HG03025 (cell line): ENCODE results near the gene MUC12.

Source experiments
- ATAC-seq: cut with Tn5 transposase; IDR thresholded peaks from one replicate; pipeline ENCODE4 v1.9.1; 2021; ENCODE audit warnings: mild to moderate bottlenecking, moderate library complexity; ENCODE audit not compliant: unreplicated experiment, low FRiP score

The MUC12 gene

DNA sequence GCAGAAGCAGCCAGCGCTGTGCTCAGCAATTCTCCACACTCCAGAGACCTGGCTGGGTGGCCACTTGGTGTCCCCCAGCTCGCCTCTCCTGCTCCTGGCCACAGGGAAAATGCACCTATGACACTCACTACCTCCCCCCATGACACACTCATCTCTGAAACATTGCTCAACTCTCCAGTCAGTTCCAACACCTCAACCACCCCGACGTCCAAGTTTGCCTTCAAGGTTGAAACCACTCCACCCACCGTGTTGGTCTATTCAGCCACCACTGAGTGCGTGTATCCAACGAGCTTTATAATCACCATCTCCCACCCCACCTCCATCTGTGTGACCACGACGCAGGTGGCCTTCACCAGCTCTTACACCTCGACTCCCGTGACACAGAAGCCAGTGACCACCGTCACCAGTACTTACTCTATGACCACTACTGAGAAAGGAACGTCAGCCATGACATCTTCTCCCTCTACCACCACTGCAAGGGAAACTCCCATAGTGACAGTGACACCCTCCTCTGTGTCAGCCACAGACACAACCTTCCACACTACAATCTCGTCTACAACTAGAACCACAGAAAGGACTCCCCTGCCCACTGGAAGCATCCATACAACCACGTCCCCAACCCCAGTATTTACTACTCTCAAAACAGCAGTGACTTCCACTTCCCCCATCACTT is 17.3 kb upstream of the MUC12 start:
- ATAC-seq = no peak

DNA sequence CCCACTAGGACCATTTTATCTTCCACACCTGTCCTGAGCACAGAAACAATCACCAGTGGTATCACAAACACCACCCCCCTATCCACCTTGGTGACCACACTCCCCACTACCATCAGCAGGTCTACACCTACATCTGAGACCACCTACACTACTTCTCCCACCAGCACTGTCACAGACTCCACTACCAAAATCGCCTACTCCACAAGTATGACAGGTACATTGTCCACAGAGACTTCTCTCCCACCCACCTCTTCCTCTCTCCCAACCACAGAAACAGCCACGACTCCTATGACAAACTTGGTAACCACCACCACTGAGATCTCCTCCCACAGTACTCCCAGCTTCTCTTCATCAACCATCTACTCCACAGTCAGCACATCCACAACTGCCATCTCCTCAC is 16.7 kb upstream of the MUC12 start:
- no peak for ATAC-seq

DNA sequence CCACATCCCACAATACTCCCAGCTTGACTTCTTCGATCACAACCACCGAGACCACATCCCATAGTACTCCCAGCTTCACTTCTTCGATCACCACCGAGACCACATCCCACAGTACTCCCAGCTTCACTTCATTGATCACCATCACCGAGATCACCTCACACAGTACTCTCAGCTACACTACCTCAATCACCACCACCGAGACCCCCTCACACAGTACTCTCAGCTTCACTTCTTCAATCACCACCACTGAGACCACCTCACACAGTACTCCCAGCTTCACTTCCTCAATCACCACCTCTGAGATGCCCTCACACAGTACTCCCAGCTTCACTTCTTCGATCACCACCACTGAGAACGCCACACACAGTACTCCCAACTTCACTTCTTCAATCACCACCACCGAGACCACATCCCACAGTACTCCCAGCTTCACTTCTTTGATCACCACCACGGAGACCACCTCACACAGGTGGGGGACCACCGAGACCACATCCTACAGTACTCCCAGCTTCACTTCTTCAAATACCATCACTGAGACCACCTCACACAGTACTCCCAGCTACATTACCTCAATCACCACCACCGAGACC is 11.4 kb upstream of the MUC12 start:
- ATAC-seq = no peak

GRCh38 chr7:100959894-100960293 is 9.5 kb upstream of the MUC12 start:
- ATAC-seq = no peak

GRCh38 chr7:100962537-100962936 is 6.8 kb upstream of the MUC12 start:
- no peak for ATAC-seq

DNA sequence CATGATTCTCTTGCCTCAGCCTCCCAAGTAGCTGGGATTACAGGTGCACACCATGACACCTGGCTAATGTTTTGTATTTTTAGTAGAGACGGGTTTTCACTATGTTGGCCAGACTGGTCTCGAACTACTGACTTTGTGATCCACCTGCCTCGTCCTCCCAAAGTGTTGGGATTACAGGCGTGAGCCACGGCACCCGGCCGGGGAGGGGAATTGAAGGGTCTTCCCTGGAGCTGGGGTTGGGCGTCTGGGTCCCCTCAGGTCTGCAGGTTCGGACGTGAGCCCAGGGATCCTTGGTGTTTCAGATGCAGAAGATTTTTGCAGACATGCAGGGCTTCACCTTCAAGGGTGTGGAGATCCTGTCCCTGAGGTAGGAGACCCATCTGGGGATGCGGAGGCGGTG is 6.0 kb upstream of the MUC12 start:
- no peak for ATAC-seq

- ATAC-seq = no peak
Measured at GRCh38 chr7:100963874-100964273, 5.5 kb upstream of the MUC12 start.

DNA sequence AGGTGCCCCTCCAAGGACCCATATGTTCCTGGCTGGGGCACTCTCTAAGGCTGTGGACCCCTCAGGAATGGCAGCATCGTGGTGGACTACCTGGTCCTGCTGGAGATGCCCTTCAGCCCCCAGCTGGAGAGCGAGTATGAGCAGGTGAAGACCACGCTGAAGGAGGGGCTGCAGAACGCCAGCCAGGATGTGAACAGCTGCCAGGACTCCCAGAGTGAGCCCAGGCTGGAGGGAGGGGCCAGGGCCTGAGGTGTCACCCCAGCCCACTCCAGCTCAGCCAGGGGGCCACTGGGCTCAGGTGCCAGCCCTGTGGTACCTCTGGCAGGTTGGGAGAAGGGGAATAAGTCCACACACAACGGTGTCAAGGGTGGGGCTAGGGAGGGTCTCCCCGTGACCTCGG is 4.7 kb upstream of the MUC12 start:
- ATAC-seq = no peak

DNA sequence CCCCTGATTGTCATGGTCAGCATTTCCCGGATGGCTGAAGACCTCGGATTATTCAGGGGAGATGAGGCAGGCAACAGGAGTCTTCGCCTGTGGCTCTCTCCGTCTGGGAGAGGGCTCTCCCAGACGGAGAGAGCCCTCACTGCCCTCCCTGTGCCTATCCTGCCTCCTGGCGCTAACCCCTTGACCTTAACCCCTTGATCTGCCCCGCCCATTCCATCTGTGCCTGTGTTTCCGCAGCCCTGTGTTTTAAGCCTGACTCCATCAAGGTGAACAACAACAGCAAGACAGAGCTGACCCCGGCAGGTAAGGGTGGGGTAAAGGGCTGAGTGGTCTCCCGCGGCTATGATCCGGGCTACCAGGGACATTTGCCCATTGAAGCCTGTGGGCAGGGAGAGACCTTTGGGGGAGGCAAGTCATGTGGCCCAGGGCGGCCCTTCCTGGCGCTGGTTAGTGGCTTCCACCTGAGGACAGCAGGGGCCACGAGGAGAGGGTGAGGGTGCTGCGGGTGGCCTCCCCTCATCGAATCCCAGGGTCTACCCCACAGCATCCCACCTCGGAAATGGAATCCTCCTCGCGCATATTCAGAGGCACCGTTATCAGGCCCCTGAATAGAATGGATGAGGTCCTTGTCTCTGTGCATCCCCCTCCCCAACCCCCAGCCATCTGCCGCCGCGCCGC is 4.2 kb upstream of the MUC12 start:
- ATAC-seq = no peak

DNA sequence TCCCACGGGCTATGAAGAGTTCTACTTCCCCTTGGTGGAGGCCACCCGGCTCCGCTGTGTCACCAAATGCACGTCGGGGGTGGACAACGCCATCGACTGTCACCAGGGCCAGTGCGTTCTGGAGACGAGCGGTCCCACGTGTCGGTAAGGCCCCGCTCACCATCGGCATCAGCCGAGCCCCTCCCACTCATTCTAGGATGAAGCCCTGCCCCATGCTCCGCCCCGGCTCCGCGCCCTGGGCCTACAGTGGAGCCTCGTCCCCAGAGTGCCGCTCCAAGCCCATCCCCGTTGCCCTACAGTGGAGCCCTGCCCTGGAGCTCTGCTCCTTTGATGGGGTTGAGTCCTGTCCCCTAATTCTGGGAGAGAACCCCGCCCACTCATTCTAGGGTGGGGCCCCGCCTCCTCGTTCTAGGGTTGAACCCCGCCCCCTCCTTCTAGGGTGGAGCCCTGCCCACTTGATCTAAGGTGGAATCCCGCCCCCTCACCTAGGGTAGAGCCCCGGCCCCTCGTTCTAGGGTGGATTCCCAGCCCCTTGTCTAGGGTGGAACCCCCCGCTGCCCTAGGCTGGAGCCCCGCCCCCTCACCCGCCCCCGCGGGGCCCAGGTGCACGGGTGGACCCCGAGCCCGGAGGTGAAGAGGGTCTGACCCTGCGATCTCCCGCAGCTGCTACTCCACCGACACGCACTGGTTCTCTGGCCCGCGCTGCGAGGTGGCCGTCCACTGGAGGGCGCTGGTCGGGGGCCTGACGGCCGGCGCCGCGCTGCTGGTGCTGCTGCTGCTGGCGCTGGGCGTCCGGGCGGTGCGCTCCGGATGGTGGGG is 3.4 kb upstream of the MUC12 start:
- no peak for ATAC-seq

- ATAC-seq = no peak
Measured at GRCh38 chr7:100966542-100967291, 2.6 kb upstream of the MUC12 start.

DNA sequence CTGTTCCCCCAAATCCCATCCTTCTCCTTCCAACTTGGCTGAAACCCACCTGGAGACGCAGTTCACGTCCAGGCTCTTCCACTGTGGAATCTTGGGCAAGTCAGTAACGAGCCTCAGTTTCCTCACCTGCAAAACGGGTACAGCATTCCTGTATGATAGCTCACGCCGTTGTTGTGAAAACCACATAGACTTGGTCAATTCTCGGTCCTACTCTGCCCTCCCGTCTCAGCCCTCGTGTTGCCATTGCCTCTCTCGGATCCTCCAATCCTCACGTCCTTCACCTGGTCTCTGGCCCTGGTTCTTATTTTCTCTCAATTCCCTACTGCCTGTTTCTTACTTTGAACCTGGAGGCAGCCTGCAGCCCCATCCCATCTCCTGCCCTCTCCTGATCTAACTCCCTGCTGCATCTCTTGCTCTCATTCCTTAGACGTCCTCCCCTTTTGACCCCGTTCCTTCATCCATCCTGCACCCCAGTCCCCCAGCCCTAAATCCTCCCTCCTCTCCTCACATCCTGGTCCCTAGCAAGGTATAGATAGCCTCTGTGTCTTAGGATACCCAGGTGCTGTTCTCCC is 2.0 kb upstream of the MUC12 start:
- no peak for ATAC-seq

DNA sequence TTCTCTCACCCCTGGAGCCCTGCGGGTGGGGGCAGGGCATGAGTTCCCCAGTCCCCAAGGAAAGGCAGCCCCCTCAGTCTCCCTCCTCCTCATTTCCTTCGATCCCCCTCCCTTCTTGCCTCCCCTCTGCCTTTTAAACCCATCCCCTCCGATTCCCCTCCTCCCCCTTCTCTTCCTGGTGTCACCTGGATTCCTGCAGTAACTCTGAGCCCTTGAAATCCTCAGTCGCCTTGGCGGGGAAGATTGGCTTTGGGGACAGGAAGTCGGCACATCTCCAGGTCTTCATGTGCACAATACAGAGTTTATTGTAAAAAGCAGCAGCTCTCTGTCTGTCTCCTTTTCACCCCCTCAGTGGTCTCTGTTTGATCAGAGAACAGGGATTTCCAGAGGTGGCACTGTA is 1.3 kb upstream of the MUC12 start:
- no peak for ATAC-seq

GRCh38 chr7:100968650-100969049 is 715 bp upstream of the MUC12 start:
- ATAC-seq = no peak

DNA sequence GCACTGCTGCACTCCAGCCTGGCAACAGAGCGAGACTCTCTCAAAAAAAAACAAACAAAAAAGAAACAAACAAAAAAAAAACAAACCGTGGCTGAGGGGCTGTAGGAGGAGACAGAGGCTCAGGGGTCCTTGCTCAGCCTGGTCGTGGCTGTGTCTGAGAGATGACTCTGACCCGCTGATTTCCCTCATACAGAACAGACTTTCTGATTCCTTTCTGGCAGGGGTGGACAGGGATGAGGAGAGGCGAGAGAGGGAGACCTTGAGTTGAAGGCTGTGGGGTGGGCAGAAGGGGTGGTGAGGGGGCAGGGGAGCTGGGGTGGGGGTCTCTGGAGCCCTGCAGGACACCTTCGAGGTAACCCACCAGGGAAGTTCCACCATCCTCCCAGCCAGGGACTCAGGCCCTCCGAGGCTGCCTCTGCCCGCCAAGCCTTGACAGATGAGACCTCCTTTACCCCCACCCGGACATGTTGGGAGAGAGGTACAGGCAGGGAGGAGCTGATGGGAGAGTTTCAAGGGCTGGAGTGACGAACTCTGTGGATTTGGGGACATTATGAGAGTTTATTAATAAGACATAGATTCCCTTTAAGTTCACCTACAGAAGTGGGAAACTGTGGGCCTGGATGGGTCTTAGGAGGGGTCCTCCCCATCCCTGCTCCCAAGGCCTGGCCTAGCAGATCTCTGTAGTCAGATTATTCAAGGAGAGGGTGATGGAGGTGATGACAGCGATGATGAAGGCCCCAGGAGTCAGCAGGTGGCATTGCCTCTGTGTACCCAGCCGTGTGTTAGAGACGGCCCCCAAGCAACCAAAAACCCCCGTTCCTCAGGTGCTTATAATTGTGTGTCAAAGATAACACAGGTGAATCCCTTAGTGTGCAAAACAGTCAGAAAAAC is 2.0 kb downstream of the MUC12 start:
- ATAC-seq = no peak

DNA sequence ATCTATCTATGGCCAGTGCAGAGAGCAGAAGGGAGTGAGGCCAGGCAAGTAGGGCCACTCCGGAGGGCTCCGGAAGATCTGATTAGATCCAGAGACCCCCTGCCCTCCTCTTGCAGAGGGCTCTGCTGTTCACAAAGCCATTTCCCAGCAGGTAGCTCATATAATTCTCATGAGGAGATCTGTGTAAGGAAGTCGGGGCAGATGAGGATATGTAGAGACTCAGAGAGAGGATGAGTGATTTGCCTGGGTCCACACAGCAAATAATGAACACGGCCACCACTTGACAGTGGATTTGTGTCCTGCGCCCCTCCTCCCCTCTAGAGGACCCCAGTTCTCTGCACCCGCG is 2.6 kb downstream of the MUC12 start:
- ATAC-seq = no peak

DNA sequence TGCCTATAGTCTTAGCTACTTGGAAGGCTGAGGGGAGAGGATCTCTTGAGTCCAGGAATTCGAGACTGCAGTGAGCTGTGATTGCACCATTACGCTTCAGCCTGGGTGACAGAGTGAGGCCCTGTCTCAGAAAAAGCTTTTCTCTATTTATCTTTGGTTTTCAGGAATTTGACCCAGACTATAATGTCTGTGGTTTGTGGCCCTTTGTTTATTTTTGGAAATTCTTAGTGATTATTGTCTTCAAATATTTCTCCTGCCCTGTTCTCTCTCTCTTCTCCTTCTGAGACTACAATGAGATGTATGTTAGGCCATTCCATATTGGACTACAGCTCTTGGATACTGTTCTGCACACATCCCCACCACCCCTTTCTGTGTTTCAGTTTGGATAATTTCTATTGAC is 4.7 kb downstream of the MUC12 start:
- ATAC-seq = no peak

DNA sequence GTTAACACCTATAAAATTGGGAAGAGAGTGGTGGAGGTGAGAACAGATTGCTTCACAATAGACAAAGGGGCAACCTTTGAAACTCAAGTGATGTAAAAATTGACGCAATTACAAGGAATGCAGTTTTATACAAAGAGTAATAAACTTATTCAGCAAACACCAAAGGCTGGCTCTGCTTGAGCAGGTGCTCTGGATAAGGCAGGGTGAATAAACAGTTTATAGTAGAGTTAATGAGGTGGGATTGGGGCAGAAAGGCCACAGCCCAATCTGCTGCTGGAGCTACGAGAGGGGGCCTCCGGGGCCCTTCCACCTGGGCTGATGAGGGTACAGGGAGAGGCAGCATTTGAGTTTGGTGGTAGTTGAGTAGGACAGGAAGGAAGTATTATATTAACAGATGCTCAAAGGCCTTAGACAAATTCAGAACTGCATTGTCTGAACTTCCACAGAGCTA is 6.0 kb downstream of the MUC12 start:
- no peak for ATAC-seq

- ATAC-seq = no peak
Measured at GRCh38 chr7:100978300-100978699, 8.9 kb downstream of the MUC12 start.
